Kidney (tissue), 14 donors: ENCODE results near the gene PIP5K1C. TPM values are rescaled to one million over a fixed set of nuclear protein-coding genes. Genes with fewer than 3 reads are reported as not detected.

Experiments
- DNase-seq, 5 donors: peaks; one replicate each; pipeline ENCODE4 v3.0.0-alpha.2; 2013 to 2020
- FAIRE-seq: peaks from 2 replicates; lab custom pipeline; 2012; peaks lifted over from hg19 to GRCh38; lab: Jason Lieb, UNC
- H3K27ac ChIP-seq, 2 donors: one replicate each; pipeline ENCODE4 v1.7.0; 2013; ENCODE audit warnings: low read depth in 2 of 2, low read length in 2 of 2, inconsistent platforms in 1 of 2
- H3K27me3 ChIP-seq: one replicate; pipeline ENCODE4 v1.7.1; 2013; ENCODE audit warnings: low read length, inconsistent platforms; ENCODE audit not compliant: control insufficient read depth, insufficient read depth
- H3K36me3 ChIP-seq, 3 donors: one replicate each; pipeline versions ENCODE4 v1.7.0 to v1.7.1; 2013; ENCODE audit warnings: low read length in 3 of 3, control low read depth in 1 of 3, inconsistent platforms in 1 of 3; ENCODE audit not compliant: insufficient read depth in 3 of 3, control insufficient read depth in 2 of 3
- H3K4me1 ChIP-seq, 3 donors: one replicate each; pipeline versions ENCODE4 v1.7.0 to v1.7.1; 2013; ENCODE audit warnings: low read length in 3 of 3, inconsistent platforms in 1 of 3, low read depth in 1 of 3; ENCODE audit not compliant: control insufficient read depth in 2 of 3, insufficient read depth in 2 of 3
- H3K4me3 ChIP-seq, 3 donors: one replicate each; pipeline versions ENCODE4 v1.7.0 to v1.8.1; 2013; ENCODE audit warnings: low read length in 3 of 3, control low read depth in 1 of 3, inconsistent platforms in 1 of 3
- H3K9ac ChIP-seq, 3 donors: one replicate each; pipeline versions ENCODE4 v1.7.0 to v1.7.1; 2013; ENCODE audit warnings: low read length in 3 of 3, control low read depth in 1 of 3, inconsistent platforms in 1 of 3
- H3K9me3 ChIP-seq, 3 donors: one replicate each; pipeline versions ENCODE4 v1.7.0 to v1.7.1; 2013; ENCODE audit warnings: low read length in 3 of 3, control low read depth in 1 of 3, inconsistent platforms in 1 of 3; ENCODE audit not compliant: control insufficient read depth in 2 of 3, insufficient read depth in 1 of 3
- CTCF ChIP-seq: IDR thresholded peaks from 3 replicates; pipeline ENCODE4 v1.5.1; 2012; ENCODE audit warnings: mild to moderate bottlenecking, moderate library complexity, borderline replicate concordance; ENCODE audit not compliant: insufficient read depth; ENCODE audit errors: extremely low read depth
- intact Hi-C: fragments of 100-400 bp; cut with DNase I; formaldehyde crosslinking; loops from one replicate; pipeline ENCODE4 v1.11.1; 2022
- polyA plus RNA-seq: library from polyadenylated mRNA; stranded (reverse); fragments of 350-450 nt; fragmentation: Illumina TruSeq; extraction: RNeasy Lipid Tissue Mini Kit (QIAGEN cat#74804); gene quantifications from one replicate; pipeline ENCODE4 v1.2.3, GENCODE V29; 2014; ENCODE audit warnings: low read depth, low replicate concordance; ENCODE audit not compliant: insufficient read depth
- total RNA-seq: library from RNA; stranded (reverse); fragmentation: NEBNext Ultra II Directional; extraction: Animal tissue kit (Norgen Biotek cat#: 25700); gene quantifications from one replicate; pipeline ENCODE4 v1.2.1, GENCODE V29; 2021
- donor health status: control.
- donor health status: control.
- donor health status: control.
- donor health status: control.
- donor health status: control.
- donor health status: DM: yes; HTN: yes; CAD: no.
- donor health status: Normal renal cell carcinoma (clear cell type).

The PIP5K1C gene
- total and polyA plus RNA-seq, 2 donors from 2014 or later, result 11.2 to 35.6 TPM

GRCh38 chr19:3721887-3722442 lies 21.7 kb upstream of the PIP5K1C start:
- Histone ChIP-seq H3K4me3 (peak overlapping the region in 2 of 3 donors; percentile 58 to 64), H3K36me3 (no peaks in the 10 kb centered on the region), H3K4me1 (peaks cover 0 to 5% (median 3%) of the 10 kb centered on the region in 3 donors), H3K27me3 (no peaks in the 10 kb centered on the region), H3K27ac (peak overlapping the region in 1 of 2 donors; percentile 22), H3K9ac (peak overlapping the region in 1 of 3 donors; percentile 67), H3K9me3 (no peaks in the 10 kb centered on the region)
- FAIRE-seq (no peak), DNase-seq (peak in 1 of 5 donors; percentile 75)
- no peak for TF ChIP-seq CTCF
- intact Hi-C loops, result no loop called here

- no peaks in the 10 kb centered on the region for H3K27me3 ChIP-seq
- H3K9me3 ChIP-seq, result no peaks in the 10 kb centered on the region
- H3K4me1 ChIP-seq, result peaks cover 0 to 5% (median 3%) of the 10 kb centered on the region in 3 donors
- intact Hi-C loops, result no loop called here
- peak; percentile 26 for TF ChIP-seq CTCF
- H3K27ac ChIP-seq, result peak overlapping the region; percentile 22 to 32
- H3K36me3 ChIP-seq, result no peaks in the 10 kb centered on the region
- FAIRE-seq, result no peak
- DNase-seq, result peak; percentile 94 to 96 (median 94)
- H3K4me3 ChIP-seq, result peak overlapping the region in 1 of 3 donors; percentile 64
- H3K9ac ChIP-seq, result no peak overlapping the region
Observed at GRCh38 chr19:3721131-3721886, 21.0 kb upstream of the PIP5K1C start.

- intact Hi-C loops, result no loop called here
- no peaks in the 10 kb centered on the region for H3K36me3 ChIP-seq
- DNase-seq, result no peak
- no peak for FAIRE-seq
- no peak overlapping the region for H3K27ac ChIP-seq
- no peak for TF ChIP-seq CTCF
- no peaks in the 10 kb centered on the region for H3K9me3 ChIP-seq
- H3K4me1 ChIP-seq, result peaks cover 0 to 5% (median 3%) of the 10 kb centered on the region in 3 donors
- H3K9ac ChIP-seq, result no peak overlapping the region
- H3K27me3 ChIP-seq, result no peaks in the 10 kb centered on the region
- H3K4me3 ChIP-seq, result no peak overlapping the region
Observed at GRCh38 chr19:3720349-3720917, 20.2 kb upstream of the PIP5K1C start.
